ENCODE data around the gene EMC1.
A peak's percentile ranks its signal among the peaks of the same experiment; 100 is the strongest.
"Not testable (repeated sequence)": the region's sequence is repeated elsewhere in the genome, so short reads cannot be mapped to it uniquely, and the experiment has no call there.

EMC1 gene

DNA sequence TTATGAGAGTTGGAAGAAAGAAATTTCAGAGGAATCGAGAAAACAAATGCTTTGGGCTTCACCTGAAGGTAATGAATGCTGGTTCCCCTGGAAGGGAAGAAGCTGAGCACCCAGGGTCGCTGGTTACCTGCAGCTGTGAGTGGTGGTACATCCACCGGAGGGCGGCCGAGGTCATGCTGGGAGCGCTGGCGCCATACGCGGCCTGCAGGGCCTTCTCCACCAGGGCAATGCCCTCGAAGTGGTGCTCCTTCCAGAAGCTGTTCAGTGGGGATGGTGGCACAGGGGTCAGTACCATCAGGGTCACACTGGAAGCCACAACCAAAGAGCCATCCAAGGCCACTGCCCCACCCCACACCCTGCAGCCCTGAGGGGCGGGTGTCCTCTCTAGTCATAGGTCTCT is 17.1 kb upstream of the EMC1 start:
- H3K36me3 ChIP-seq (ENCODE audit: insufficient read depth, low read length), result no peaks in the 10 kb centered on the region
- TF ChIP-seq POLR2AphosphoS5 (IDR thresholded peaks at IDR 0.05; ENCODE audit: borderline replicate concordance, low read depth, low read length) (no peak), EZH2 (IDR thresholded peaks at IDR 0.05) (no peak), FOXP2 (optimal IDR thresholded peaks at IDR 0.05; ENCODE audit: control extremely low read depth, extremely low read length, insufficient read depth) (no peak)
- no peaks in the 10 kb centered on the region for H3K9me3 ChIP-seq (ENCODE audit: low read depth, low read length)
- H3K4me3 ChIP-seq, result no peak overlapping the region
- H3K9ac ChIP-seq (ENCODE audit: insufficient read length), result no peak overlapping the region
- no peak overlapping the region for H3K27ac ChIP-seq
- no peak for DNase-seq (ENCODE audit: low read depth, low spot score)

DNA sequence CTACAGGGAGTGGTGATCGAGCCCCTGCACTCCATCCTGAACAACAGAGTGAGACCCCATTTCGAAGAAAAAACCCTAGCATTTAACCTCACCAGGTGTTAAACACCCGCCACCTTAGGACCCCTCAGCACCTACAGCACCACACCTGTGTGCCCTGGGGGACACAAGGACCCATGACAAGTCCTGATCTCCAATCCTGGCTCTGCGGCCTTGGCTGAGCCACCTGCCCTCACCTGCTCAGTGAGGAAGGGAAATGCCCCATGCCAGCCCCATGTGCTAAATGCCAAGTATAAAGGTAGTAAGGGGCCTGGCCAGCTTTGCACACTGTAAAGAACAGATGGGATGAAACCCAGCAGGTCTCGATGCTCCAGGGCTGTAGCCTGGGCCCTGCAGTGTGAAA is 11.4 kb upstream of the EMC1 start:
- TF ChIP-seq FOXP2 (optimal IDR thresholded peaks at IDR 0.05; ENCODE audit: control extremely low read depth, extremely low read length, insufficient read depth) (no peak), EZH2 (IDR thresholded peaks at IDR 0.05) (no peak), POLR2AphosphoS5 (IDR thresholded peaks at IDR 0.05; ENCODE audit: borderline replicate concordance, low read depth, low read length) (no peak)
- Histone ChIP-seq H3K4me3 (no peak overlapping the region), H3K9me3 (ENCODE audit: low read depth, low read length) (no peaks in the 10 kb centered on the region), H3K9ac (ENCODE audit: insufficient read length) (no peak overlapping the region), H3K27ac (no peak overlapping the region), H3K36me3 (ENCODE audit: insufficient read depth, low read length) (peaks cover 26% of the 10 kb centered on the region)
- no peak for DNase-seq (ENCODE audit: low read depth, low spot score)

DNA sequence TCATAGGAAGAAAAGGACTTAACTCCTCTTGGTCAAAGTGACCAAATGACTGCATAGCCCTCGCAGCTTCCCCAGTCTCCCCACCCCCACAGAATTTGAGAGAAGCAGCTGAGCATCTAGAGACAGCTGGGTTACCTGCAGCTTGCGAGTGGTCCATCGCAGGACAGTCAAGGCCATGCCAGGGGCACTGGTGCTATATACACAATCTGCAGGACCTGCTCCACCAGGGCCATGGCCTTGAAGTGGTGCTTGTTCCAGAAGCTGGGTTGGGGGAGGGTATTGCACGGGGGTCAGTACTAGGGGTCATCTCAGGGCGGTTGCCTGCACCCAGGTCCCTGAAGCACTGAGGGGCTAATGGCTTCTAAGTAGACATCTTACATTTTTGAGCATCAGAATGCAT is 10.7 kb upstream of the EMC1 start:
- Histone ChIP-seq H3K27ac (no peak overlapping the region), H3K36me3 (ENCODE audit: insufficient read depth, low read length) (peaks cover 33% of the 10 kb centered on the region), H3K4me3 (no peak overlapping the region), H3K9me3 (ENCODE audit: low read depth, low read length) (no peaks in the 10 kb centered on the region), H3K9ac (ENCODE audit: insufficient read length) (no peak overlapping the region)
- TF ChIP-seq POLR2AphosphoS5 (IDR thresholded peaks at IDR 0.05; ENCODE audit: borderline replicate concordance, low read depth, low read length) (no peak), FOXP2 (optimal IDR thresholded peaks at IDR 0.05; ENCODE audit: control extremely low read depth, extremely low read length, insufficient read depth) (no peak), EZH2 (IDR thresholded peaks at IDR 0.05) (no peak)
- DNase-seq (ENCODE audit: low read depth, low spot score), result no peak

DNA sequence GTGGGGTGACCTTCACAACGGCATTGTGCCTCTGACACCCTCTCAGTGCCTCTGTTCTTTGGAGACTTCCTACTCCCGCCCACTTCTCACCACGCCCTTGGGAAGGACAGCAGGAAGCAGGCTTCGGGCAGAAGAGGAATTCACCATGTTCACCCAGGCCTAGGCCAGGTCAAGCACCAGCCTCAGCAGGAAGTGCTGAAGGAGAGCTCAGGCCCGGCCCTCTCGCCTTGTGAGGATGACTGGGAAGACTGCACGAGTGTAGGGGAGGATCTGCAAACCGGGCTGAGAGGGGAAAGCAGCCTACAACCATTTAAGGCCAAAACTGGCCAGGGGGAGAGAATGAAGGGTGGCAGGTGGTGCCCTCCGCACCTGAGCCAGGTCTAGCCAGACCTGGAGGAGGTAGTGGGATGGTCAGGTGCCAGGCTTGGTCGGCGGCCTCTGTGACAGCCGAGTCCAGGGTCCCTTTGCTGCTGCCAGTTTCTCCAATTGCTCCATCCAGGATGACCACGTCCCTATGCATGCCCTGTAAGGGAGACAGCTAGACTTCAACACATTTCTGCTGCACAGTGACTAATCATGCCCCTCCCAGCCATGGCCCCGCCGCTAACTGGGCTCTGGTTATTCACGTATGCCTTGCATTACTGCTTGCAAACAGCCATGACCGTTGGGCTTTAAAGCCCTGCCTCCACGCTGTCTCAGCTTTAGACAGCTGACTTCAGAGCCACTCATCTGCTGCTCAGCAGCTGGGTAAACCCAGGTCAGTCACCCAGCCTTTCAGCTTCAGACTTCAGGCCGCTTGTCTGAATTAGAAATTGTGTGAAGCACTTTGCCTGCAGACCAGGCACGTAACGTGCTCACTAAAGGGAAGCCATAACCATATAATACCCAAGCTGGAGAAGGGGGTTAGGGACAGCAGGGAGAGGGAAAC is 9.2 kb upstream of the EMC1 start:
- Histone ChIP-seq H3K9ac (ENCODE audit: insufficient read length) (no peak overlapping the region), H3K27ac (peak overlapping the region; percentile 16; the same call in 1 of the 2 replicates), H3K9me3 (ENCODE audit: low read depth, low read length) (no peaks in the 10 kb centered on the region), H3K36me3 (ENCODE audit: insufficient read depth, low read length) (peaks cover 48% of the 10 kb centered on the region), H3K4me3 (no peak overlapping the region)
- no peak for DNase-seq (ENCODE audit: low read depth, low spot score)
- TF ChIP-seq POLR2AphosphoS5 (IDR thresholded peaks at IDR 0.05; ENCODE audit: borderline replicate concordance, low read depth, low read length) (peak; percentile 5; the same call in 1 of the 2 replicates), EZH2 (IDR thresholded peaks at IDR 0.05) (no peak)

DNA sequence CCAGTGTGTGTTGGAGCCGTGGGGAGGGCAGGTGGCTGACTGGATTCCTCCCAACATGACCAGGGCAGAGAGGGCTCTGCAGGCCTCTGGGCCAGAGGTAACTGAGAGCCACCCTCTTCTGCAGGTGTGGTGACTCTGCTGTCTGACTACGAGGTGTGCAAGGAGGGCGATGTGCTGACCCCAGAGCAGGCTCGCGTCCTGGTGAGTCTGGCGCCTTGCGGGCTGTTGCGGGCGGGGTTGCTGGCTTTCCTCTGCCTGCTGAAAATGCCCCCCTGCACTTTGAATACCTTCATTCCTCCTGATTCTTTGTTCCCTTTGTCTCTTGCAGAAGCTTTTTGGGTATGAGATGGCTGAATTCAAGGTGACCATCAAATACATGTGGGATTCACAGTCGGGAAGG is 7.0 kb upstream of the EMC1 start:
- H3K9me3 ChIP-seq (ENCODE audit: low read depth, low read length), result no peaks in the 10 kb centered on the region
- no peak overlapping the region for H3K4me3 ChIP-seq
- no peak overlapping the region for H3K9ac ChIP-seq (ENCODE audit: insufficient read length)
- H3K27ac ChIP-seq, result no peak overlapping the region
- TF ChIP-seq FOXP2 (optimal IDR thresholded peaks at IDR 0.05; ENCODE audit: control extremely low read depth, extremely low read length, insufficient read depth) (no peak), POLR2AphosphoS5 (IDR thresholded peaks at IDR 0.05; ENCODE audit: borderline replicate concordance, low read depth, low read length) (no peak; the same call in 1 of the 2 replicates), EZH2 (IDR thresholded peaks at IDR 0.05) (no peak)
- H3K36me3 ChIP-seq (ENCODE audit: insufficient read depth, low read length), result peaks cover 67% of the 10 kb centered on the region
- no peak for DNase-seq (ENCODE audit: low read depth, low spot score)

DNA sequence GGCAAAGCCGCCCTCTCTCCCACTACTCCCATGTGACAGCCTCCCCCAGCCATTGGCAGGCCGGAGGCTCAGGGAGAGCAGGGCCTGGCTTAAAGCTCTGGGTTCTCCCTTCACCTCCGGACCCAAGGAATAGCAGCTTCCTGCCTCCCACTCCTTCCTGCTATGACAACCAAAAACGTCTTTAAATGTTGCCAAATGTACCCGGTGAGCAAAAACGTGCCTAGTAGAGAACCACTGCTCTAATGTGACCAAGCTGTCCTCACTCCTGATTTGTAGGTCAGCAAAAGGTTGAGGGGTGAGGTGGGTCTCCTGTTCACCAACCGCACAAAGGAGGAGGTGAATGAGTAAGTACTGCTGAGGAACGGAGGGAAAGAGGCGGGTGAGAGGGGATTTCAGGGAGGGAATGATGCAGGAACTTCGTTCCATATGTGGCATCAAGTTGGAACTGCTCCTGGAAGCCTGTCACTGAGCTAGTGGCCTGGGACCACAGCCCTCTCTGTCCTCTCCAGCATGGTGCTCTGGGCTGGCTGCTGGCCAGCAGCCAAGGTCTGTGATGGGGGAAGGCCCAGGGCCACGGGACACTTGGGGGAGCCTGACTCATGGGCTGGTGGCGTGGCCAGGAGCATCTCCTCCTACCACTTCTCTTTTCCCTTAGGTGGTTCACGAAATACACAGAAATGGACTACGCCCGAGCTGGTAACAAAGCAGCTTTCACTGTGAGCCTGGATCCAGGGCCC is 6.0 kb upstream of the EMC1 start:
- no peaks in the 10 kb centered on the region for H3K9me3 ChIP-seq (ENCODE audit: low read depth, low read length)
- TF ChIP-seq FOXP2 (optimal IDR thresholded peaks at IDR 0.05; ENCODE audit: control extremely low read depth, extremely low read length, insufficient read depth), result no peak
- no peak for TF ChIP-seq POLR2AphosphoS5 (IDR thresholded peaks at IDR 0.05; ENCODE audit: borderline replicate concordance, low read depth, low read length)
- TF ChIP-seq EZH2 (IDR thresholded peaks at IDR 0.05), result no peak
- no peak for DNase-seq (ENCODE audit: low read depth, low spot score)
- no peak overlapping the region for H3K27ac ChIP-seq
- no peak overlapping the region for H3K4me3 ChIP-seq
- peaks cover 67% of the 10 kb centered on the region for H3K36me3 ChIP-seq (ENCODE audit: insufficient read depth, low read length)
- H3K9ac ChIP-seq (ENCODE audit: insufficient read length), result no peak overlapping the region

DNA sequence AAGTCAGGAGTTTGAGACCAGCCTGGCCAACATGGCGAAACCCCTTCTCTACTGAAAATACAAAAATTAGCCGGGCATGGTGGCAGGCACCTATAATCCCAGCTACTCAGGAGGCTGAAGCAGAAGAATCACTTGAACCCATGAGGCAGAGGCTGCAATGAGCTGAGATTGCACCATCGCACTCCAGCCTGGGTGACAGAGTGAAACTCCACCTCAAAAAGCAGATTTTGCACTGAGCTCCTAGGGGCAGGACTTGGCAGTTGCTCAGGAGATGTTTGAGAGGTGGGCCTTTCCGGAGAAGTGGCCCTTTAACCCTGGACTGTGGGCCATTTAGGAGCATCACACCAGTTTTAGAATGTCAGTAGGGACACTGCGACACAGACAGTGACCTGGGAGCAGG is 5.0 kb upstream of the EMC1 start:
- DNase-seq (ENCODE audit: low read depth, low spot score); H3K27ac ChIP-seq; H3K9ac ChIP-seq (ENCODE audit: insufficient read length); H3K4me3 ChIP-seq; H3K9me3 ChIP-seq (ENCODE audit: low read depth, low read length): not testable (repeated sequence)
- peaks cover 67% of the 10 kb centered on the region for H3K36me3 ChIP-seq (ENCODE audit: insufficient read depth, low read length)

DNA sequence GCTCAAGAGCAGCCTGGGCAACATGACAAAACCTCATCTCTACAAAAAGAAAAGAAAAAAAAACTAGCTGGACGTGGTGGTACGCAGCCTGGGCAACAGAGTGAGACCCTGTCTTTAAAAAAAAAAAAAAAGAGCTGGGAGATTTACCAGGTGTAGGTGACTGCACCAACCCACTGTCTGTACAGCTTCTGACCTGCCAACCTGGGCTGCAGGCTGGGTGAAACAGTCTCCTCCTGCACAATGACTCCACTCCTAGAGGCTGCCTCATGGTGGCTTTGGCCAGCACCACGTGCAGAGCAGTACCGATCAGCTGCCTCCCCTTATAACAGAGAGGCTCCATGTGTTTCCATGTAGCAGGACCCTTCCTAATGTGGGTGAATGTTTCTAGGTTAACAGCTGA is 4.0 kb upstream of the EMC1 start:
- H3K27ac ChIP-seq, result no peak overlapping the region
- no peak overlapping the region for H3K4me3 ChIP-seq
- peaks cover 65% of the 10 kb centered on the region for H3K36me3 ChIP-seq (ENCODE audit: insufficient read depth, low read length)
- TF ChIP-seq FOXP2 (optimal IDR thresholded peaks at IDR 0.05; ENCODE audit: control extremely low read depth, extremely low read length, insufficient read depth), result no peak
- TF ChIP-seq POLR2AphosphoS5 (IDR thresholded peaks at IDR 0.05; ENCODE audit: borderline replicate concordance, low read depth, low read length), result no peak
- TF ChIP-seq EZH2 (IDR thresholded peaks at IDR 0.05), result no peak
- H3K9me3 ChIP-seq (ENCODE audit: low read depth, low read length), result no peaks in the 10 kb centered on the region
- DNase-seq (ENCODE audit: low read depth, low spot score), result no peak
- H3K9ac ChIP-seq (ENCODE audit: insufficient read length), result no peak overlapping the region
